GM21381 (cell line): ENCODE data around the gene RAB39B.
"Not testable (repeated sequence)": the region's sequence is repeated elsewhere in the genome, so short reads cannot be mapped to it uniquely, and the experiment has no call there.

Source experiments
- ATAC-seq: cut with Tn5 transposase; IDR thresholded peaks from one replicate; pipeline ENCODE4 v1.9.1; 2021; ENCODE audit warnings: mild to moderate bottlenecking, moderate library complexity; ENCODE audit not compliant: unreplicated experiment

The RAB39B gene

DNA sequence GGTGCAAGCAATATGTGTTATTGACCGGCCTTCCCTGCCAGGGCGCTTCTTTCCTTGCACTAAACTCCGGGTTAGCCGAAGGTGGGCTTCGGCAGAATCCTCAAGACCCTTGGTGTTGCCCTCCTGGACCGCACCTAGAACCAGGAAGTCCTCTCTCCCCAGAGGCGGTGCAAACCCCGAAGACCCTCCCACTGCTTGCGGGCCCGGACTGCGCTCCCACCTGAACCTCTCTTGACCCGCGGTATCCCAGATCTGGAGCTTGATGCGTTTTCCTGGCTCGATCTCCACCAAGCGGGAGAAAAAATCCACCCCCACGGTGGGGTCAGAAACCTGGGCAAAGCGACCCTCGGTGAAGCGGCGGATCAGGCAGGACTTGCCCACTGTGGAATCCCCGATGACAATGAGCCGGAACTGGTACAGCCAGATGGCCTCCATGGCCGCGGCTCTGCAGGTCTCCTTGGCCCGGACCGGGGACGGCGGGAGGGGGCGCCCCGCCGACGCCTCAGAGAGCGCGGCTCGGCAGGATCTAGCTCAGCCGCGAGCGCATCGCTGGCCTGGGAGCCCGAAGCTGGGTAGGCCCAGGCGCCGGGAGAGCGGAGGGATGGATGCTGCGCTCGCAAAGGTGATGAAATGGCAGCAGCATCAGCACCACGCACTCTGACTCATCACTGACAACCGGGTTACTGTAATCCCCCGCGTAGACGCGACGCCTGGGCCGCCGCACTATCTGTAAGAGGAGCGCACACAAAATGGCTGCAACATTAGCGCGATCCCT is at the start of gene RAB39B:
RAB39B (minus strand) TSS at position 638 of the 775 bp plus-strand sequence; CDS start at position 435, 203 bp downstream.
- peak; percentile 94 for ATAC-seq

- ATAC-seq: no peak
These were observed 49.5 kb upstream of the RAB39B start for GRCh38 chrX:155313766-155314165.

- ATAC-seq: no peak
These were observed 29.5 kb upstream of the RAB39B start for GRCh38 chrX:155293771-155294170.

DNA sequence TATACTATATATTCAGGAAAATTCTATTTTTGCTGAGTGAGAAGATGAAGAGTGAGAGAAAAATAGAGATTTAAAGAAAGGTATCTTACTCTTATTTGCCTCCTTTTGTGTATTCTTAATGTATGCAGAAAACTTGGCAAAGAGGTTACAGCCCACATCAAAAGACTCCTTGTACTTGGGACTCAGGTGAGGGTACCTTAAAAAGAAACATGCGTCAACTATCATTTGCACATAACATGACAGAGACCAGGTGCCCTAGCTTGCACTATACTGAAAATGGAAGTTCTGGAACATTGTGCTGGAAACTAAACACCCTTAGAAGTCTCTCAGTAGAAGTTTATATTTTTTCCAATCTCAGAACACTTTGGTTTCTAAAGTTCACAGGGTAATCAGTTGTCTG is 15.6 kb upstream of the RAB39B start:
- no peak for ATAC-seq

GRCh38 chrX:155270969-155271368 is 6.7 kb upstream of the RAB39B start:
- no peak for ATAC-seq

- ATAC-seq: not testable (repeated sequence)
These were observed 3.7 kb upstream of the RAB39B start for GRCh38 chrX:155267995-155268394.

GRCh38 chrX:155266439-155266838 is 2.1 kb upstream of the RAB39B start:
- ATAC-seq: no peak

DNA sequence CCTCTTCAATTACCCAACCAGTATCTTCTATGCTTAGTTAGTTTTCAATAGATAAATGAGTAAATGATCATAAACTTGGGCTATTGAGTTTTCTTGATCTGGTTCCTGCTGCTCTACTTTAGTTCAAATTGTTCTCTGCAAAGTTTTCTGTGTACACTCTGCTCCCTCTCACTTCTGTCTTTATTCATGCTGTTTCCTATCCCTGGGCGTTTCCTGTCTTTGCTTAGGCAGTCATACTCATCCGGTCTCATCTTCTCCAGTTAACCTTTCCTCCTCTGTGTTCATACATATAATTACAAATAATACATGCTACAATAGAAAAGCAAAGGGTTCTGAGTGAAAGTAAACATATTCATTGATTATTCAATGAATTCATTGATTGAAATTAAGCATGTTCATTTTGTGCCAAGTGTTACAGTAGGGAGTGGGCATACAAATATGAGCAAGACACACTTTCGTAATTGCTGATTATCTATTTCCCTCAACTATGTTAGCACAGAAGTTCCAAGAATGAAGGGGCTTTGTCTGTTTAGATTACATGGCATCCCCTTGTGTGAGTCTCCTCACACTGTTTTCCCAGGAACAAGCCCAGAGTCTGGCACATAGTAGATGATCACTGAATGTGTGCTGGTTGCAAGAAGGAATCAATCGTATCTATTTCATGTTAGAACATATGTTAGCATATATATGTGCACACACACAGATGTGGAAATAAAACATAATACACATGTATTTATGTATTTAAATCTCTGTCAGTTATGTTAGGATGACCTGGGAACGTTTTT is 1.1 kb downstream of the RAB39B start:
- ATAC-seq: no peak

DNA sequence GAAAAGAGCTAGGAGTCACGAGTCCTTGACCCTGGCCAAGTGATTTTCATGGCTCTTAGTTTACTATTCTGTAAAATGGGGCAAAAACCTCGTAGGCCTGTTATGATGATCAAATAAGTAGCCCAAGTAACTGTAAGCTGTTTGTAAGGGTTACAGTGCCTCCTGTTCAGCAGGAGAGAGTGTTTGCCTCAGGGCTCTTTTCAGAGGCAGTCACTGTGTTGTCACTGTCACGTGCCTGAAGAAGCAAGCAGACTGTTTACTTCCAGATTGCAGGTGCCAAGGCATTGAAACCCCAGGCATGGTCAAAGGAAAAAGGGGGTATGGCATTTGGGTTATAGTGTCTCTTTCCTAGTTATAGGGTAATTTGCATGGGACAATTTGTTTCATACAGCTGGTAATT is 4.5 kb downstream of the RAB39B start:
- no peak for ATAC-seq

DNA sequence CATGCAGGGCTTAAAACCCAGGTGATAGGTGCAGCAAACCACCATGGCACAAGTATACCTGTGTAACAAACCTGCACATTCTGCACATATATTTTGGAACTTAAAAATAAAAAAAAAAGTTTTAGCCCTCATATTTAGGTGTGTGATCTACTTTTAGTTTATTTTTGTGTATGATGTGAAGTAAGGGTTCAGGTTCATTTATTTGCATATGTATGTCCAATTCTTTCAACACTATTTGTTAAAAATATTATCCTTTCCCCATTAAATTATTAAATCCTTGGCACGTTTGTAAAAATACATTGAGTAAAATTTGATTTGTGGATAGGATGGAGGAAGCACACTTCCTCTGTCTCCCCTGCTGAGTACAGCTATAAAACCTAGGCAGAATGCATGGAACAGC is 12.9 kb downstream of the RAB39B start:
- ATAC-seq: no peak

DNA sequence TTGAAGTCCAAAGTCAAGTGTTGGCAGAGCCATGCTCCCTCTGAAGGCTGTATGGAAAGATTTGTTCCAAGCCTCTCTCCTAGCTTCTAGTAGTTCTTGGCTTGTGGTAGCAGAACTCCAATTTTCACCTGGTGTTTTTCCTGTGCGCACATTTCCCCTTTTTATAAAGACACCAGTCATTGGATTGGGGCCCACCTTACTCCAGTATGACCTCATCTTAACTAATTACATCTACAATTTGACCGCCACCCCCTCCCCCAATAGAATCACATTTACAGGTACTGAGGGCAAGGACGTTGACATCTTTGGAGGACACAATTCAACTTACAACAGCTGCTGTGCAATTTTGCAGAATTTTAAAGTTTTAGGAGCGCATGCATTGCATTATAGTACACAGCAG is 16.8 kb downstream of the RAB39B start:
- no peak for ATAC-seq

- ATAC-seq: no peak
These were observed 17.5 kb downstream of the RAB39B start for GRCh38 chrX:155246748-155247147.

DNA sequence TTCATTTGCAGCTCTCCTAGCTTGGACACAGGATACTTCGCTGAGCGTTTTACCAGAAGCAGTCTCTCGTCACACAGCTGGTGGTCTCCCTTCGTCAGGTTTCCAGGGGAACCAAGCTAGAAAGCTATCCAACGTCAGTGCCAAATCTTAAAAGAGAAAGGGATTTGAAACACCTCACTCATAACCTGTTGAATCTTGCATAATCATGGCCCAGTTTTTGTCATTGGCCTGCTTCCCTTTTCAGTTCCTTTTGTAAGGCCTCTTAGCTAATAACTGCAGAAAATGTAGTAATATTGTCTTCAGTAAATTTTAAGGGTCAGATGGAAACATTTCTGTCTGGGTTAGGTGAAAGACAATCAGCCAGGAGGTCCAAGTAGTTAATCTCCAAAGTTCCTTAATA is 22.0 kb downstream of the RAB39B start:
- no peak for ATAC-seq

DNA sequence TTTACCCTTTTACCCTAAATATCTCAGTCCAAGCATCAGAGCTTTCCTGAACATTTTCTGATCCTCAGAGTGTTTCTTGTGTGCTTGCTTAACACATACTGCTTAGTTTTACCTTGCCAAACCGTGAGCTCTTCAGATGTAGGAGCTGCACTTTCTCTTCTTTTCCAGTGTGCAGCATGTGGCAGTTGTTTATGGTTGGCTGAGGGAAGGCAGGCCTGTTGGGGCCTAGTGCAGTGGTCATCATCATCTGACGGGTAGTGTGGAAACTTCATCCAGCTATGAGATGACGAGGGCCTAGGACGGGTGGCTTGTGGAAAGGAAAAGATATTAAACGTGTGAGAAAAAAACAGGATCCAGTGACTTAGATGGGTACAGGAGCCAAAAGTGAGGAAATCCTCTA is 26.6 kb downstream of the RAB39B start:
- ATAC-seq: no peak

GRCh38 chrX:155235891-155236290 is 28.4 kb downstream of the RAB39B start:
- ATAC-seq: no peak

- ATAC-seq: peak; percentile 77
These were observed 33.1 kb downstream of the RAB39B start for GRCh38 chrX:155231163-155231562.

GRCh38 chrX:155225774-155226173 is 38.5 kb downstream of the RAB39B start:
- ATAC-seq: no peak

DNA sequence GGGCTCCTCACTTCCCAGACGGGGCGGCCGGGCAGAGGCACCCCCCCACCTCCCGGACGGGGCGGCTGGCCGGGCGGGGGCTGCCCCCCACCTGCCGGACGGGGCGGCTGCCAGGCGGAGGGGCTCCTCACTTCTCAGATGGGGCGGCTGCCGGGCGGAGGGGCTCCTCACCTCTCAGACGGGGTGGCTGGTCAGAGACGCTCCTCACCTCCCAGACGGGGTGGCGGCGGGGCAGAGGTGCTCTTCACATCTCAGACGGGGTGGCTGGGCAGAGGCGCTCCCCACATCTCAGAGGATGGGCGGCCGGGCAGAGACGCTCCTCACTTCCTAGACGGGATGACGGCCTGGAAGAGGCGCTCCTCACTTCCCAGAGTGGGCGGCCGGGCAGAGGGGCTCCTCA is 40.5 kb downstream of the RAB39B start:
- ATAC-seq: not testable (repeated sequence)

DNA sequence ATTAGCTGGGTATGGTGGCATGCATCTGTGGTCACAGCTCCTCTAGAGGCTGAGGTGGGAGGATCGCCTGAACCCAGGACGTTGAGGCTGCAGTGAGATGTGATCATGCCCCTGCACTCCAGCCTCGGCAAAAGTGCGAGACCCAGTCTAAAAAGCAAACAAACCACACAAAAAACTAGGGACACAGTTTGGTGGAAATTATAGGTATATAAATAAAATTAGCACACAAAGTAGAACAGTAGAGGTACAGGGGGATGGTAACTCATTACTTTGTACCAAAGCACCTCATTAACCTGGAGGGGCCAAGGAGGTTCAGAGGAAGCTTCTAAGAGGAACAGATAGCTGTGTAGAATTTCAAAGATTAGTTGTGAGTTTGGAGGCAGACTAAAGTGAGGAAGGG is 42.9 kb downstream of the RAB39B start:
- no peak for ATAC-seq

DNA sequence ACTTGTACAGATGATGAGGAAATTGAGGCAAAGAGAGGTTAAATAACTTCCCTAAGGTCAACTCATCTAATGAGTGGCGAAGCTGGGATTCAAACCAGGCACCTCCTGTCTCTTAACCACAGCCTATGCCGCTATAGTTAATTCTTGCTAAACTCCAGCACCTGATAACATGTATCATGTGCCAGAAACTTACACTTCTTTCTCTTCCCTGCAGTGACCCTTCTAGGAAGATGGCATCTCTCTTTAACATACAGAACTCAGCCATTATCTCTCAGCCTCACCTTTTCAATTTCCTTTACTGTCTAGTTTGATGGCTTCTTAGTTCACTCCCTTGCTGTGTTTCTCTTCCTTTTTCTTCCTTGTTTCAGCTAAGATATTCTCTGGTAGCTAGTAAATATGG is 45.5 kb downstream of the RAB39B start:
- no peak for ATAC-seq

DNA sequence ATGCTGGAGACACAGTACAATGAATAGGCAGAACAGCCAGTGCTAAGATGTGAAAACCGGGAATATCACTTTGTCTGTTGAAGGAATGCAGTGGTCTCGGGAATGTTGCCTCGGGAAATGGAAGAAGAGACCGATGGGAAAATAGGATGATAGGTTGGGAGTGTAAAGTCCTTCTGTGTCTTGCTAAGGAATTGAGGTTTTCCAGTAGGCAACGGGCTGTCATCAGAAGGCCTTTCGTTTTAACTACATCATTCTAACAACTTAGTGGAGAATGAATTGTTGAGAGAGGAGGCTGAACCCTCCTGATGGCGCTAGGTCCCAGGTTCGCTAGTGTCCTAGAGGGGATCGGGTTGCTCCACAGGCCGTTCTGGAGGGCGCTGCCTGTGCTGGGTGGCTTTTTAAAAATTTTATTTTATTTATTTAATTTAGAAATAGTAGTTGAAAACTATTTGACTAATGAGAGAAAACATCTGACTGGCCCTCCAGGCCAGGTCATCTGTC is 47.3 kb downstream of the RAB39B start:
- ATAC-seq: no peak
